Mesendoderm (in vitro differentiated cells): ENCODE measurements around the gene CCSAP. TPM values are rescaled to one million over a fixed set of nuclear protein-coding genes. Genes with fewer than 3 reads are reported as not detected.

ENCODE experiments used
- DNase-seq: peaks from one replicate; pipeline ENCODE4 v3.0.0; 2013
- H2AK5ac ChIP-seq: 2 replicates; pipeline ENCODE4 v1.6.1; 2013; ENCODE audit warnings: low read length, inconsistent platforms
- H2BK120ac ChIP-seq: 2 replicates; pipeline ENCODE4 v1.6.1; 2013; ENCODE audit warnings: low read depth, mild to moderate bottlenecking, low read length, moderate library complexity, mixed read lengths
- H2BK15ac ChIP-seq: replicated peaks from 2 replicates; pipeline ENCODE4 v1.6.1; 2013; ENCODE audit warnings: low read depth, mild to moderate bottlenecking, moderate library complexity
- H2BK5ac ChIP-seq: 2 replicates; pipeline ENCODE4 v1.6.1; 2013; ENCODE audit warnings: low read length, inconsistent platforms
- H3K18ac ChIP-seq: 2 replicates; pipeline ENCODE4 v1.6.1; 2013; ENCODE audit warnings: mild to moderate bottlenecking, low read length, mixed read lengths
- H3K23ac ChIP-seq: one replicate; pipeline ENCODE4 v1.6.1; 2013; ENCODE audit warnings: low read length
- H3K27ac ChIP-seq: 2 replicates; pipeline ENCODE4 v1.5.1; 2013; ENCODE audit warnings: low read depth, mild to moderate bottlenecking, inconsistent platforms, low read length, moderate library complexity
- H3K27me3 ChIP-seq: 2 replicates; pipeline ENCODE4 v1.6.1; 2013; ENCODE audit warnings: low read length, control low read depth, mild to moderate bottlenecking, inconsistent platforms; ENCODE audit not compliant: insufficient read depth, poor library complexity
- H3K36me3 ChIP-seq: 2 replicates; pipeline ENCODE4 v1.6.1; 2013; ENCODE audit warnings: low read length, inconsistent platforms; ENCODE audit not compliant: control insufficient read depth, insufficient read depth
- H3K4ac ChIP-seq: one replicate; pipeline ENCODE4 v1.6.1; 2013; ENCODE audit warnings: low read depth, mild to moderate bottlenecking, low read length, moderate library complexity
- H3K4me1 ChIP-seq: 2 replicates; pipeline ENCODE4 v1.6.1; 2013; ENCODE audit warnings: low read depth, low read length, inconsistent platforms; ENCODE audit not compliant: control insufficient read depth
- H3K4me2 ChIP-seq: 2 replicates; pipeline ENCODE4 v1.6.1; 2013; ENCODE audit warnings: low read length
- H3K4me3 ChIP-seq: 2 replicates; pipeline ENCODE4 v1.5.1; 2013; ENCODE audit warnings: mild to moderate bottlenecking, low read length
- H3K56ac ChIP-seq: one replicate; pipeline ENCODE4 v1.6.1; 2013; ENCODE audit warnings: low read length
- H3K79me1 ChIP-seq: 2 replicates; pipeline ENCODE4 v1.6.1; 2013; ENCODE audit warnings: low read length, inconsistent platforms
- H3K79me2 ChIP-seq: 2 replicates; pipeline ENCODE4 v1.6.1; 2013; ENCODE audit warnings: mild to moderate bottlenecking, low read length; ENCODE audit not compliant: control insufficient read depth, insufficient read depth
- H3K9ac ChIP-seq: 2 replicates; pipeline ENCODE4 v1.6.1; 2013; ENCODE audit warnings: low read length, inconsistent platforms
- H4K5ac ChIP-seq: one replicate; pipeline ENCODE4 v1.6.1; 2013; ENCODE audit warnings: low read length
- H4K8ac ChIP-seq: one replicate; pipeline ENCODE4 v1.6.1; 2013; ENCODE audit warnings: low read depth, mild to moderate bottlenecking, control low read depth, low read length, moderate library complexity
- WGBS: extraction: QIAGEN DNeasy Blood & Tissue Kit; methylation state at CpG from one replicate; pipeline ENCODE4 v1.1.7; 2013; ENCODE audit warnings: low lambda C conversion rate, missing lambda C conversion rate; ENCODE audit not compliant: insufficient coverage; ENCODE audit errors: extremely low coverage; 5-methylcytosine and 5-hydroxymethylcytosine counted together
- polyA plus RNA-seq, 2 experiments: library from polyadenylated mRNA; stranded (reverse); fragments of 200-250 nt; gene quantifications; one replicate each; pipeline ENCODE4 v1.2.3, GENCODE V29; 2013

CCSAP gene, protein sequence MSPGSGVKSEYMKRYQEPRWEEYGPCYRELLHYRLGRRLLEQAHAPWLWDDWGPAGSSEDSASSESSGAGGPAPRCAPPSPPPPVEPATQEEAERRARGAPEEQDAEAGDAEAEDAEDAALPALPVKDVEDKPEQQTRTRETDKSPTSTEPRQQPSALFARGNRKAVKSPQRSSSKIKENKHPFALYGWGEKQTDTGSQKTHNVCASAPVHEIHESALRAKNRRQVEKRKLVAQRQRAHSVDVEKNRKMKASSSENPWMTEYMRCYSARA
- polyA plus RNA-seq (2013, experiment 1 of 2), result 5.1 TPM
- 5.3 TPM for polyA plus RNA-seq (2013, experiment 2 of 2)

DNA sequence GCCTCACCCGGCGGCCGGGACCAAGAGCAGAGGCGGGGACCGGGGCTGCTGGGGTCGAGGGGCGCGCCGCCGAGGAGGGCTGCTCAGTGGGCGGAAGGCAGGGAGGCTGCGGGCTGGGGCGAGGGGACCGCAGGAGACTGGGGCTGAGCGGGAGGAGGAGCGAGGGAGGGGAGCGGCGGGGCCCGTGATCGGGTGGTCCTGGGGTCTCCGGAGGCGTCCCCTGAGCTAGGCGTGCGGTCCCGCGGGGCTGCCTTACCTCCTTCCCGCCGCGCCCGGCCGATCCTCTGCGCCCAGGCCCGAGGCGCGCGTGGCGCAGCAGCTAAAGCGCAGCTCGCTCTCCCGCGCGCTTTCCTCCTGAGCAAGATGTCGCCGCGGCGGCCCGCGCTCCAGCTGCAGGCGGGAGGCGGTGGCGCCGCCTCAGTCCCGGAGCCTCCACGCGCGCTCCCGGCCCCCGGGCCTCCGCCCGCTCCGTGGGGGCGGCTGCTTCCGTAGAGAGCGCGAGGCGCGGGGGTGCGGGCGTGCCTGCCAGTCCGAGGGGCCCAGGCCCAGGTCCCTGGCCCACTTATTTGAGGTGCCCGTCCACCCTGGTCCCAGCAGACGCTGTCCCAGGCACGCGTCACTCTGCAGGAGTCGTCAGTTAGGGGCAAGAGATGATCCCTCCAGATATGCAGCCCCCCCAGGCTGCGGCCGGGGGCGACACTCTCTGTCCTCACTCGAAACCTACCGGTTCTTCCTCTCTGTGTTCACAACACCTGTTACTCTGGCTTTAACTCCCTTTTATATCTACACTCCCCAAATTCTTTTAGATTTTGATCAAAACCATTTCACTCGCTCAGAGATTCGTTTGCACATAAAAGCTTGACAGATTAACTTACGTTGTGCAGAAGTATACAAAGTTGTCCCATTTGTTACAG is at the start of gene CCSAP:
TSS of gene CCSAP (minus strand) at position 392 of the 914 bp plus-strand sequence. CDS start 582 bp downstream, outside the sequence.
- H3K4me1 ChIP-seq, result no peaks in the 10 kb centered on the region
- H3K9ac ChIP-seq, result peak within 1 kb of the TSS; percentile 81
- no peaks in the 10 kb centered on the region for H3K36me3 ChIP-seq
- H4K5ac ChIP-seq, result no peak within 1 kb of the TSS
- peak within 1 kb of the TSS; percentile 82 for H3K18ac ChIP-seq
- no peak within 1 kb of the TSS for H2BK5ac ChIP-seq
- H3K27ac ChIP-seq, result peak within 1 kb of the TSS; percentile 54
- peak within 1 kb of the TSS; percentile 20 for H3K4ac ChIP-seq
- H4K8ac ChIP-seq, result no peak within 1 kb of the TSS
- peaks cover 2% of the 10 kb centered on the region for H3K79me1 ChIP-seq
- no peaks in the 10 kb centered on the region for H3K27me3 ChIP-seq
- H2BK120ac ChIP-seq, result no peak within 1 kb of the TSS
- peak; percentile 50 for DNase-seq
- H2BK15ac ChIP-seq, result no peak within 1 kb of the TSS
- H3K79me2 ChIP-seq, result no peaks in the 10 kb centered on the region
- no CpG with 5 or more reads among the region's 83 CpGs for WGBS
- peak within 1 kb of the TSS; percentile 72 for H3K4me3 ChIP-seq
- H3K56ac ChIP-seq, result peak within 1 kb of the TSS; percentile 96
- H3K23ac ChIP-seq, result peak within 1 kb of the TSS; percentile 66
- peak within 1 kb of the TSS; percentile 78 for H3K4me2 ChIP-seq
- H2AK5ac ChIP-seq, result no peak within 1 kb of the TSS

DNA sequence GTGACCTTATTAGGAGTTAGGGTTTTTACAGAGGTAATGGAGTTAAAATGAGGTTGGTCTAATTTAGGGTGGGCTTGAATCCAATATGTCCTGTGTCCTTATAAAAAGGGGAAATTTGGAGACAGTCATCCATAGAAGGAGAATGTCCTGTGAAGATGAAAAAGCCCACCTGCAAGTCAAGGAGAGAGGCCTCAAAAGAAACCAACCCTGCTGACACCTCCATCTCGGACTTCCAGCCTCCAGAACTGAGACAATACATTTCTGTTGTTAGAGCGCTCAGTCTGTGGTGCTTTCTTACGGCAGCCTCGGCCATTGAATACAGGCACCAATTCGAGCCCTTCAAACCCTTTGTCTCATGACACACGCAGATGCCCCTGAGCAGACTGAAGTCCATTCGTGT is 47.3 kb upstream of the CCSAP start:
- Histone ChIP-seq H3K79me1 (no peaks in the 10 kb centered on the region), H3K79me2 (no peaks in the 10 kb centered on the region), H2BK5ac (no peak overlapping the region), H3K18ac (no peak overlapping the region), H3K4me2 (no peak overlapping the region), H3K4ac (no peak overlapping the region), H3K9ac (no peak overlapping the region), H3K4me3 (no peak overlapping the region), H4K5ac (no peak overlapping the region), H3K27me3 (no peaks in the 10 kb centered on the region), H3K23ac (no peak overlapping the region), H2BK120ac (no peak overlapping the region), H2AK5ac (no peak overlapping the region), H2BK15ac (no peak overlapping the region), H3K36me3 (no peaks in the 10 kb centered on the region), H4K8ac (no peak overlapping the region), H3K56ac (no peak overlapping the region), H3K27ac (no peak overlapping the region), H3K4me1 (no peaks in the 10 kb centered on the region)
- DNase-seq, result no peak
- WGBS, result no CpG with 5 or more reads among the region's 7 CpGs

DNA sequence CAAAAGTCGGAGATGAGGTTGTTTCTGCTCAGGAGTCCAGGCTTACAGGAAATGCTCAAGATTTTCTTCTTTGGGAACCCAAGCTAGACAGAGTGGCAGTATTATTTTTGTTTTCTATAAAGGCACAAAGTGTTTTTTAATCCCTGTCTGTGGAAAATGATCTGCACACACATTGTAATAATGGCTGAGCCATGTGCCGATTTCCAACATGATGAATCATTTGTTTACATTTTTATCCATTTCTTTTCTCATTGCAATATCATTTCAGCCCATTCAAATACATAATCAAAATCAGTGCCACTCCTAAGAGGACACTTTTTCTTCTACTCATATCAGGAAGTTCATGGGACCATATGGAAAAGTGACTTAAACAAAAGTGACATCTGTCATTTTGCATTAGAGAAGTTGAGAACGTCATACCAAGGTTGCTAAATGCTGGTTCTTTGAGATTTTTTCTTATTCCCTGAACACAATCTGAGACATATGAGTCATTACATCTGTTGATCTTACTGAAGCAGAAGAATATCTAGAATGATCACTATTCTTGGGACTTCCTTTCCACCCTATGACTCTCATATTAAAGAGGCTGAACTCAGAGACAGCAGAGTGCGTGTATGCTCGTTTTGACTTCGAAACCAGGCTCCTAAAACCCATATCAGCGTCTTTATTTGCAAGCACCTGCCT is 46.2 kb upstream of the CCSAP start:
- Histone ChIP-seq H3K27ac (no peak overlapping the region), H3K79me2 (no peaks in the 10 kb centered on the region), H4K8ac (no peak overlapping the region), H3K23ac (no peak overlapping the region), H3K9ac (no peak overlapping the region), H2BK120ac (no peak overlapping the region), H3K4me1 (no peaks in the 10 kb centered on the region), H3K79me1 (no peaks in the 10 kb centered on the region), H3K18ac (no peak overlapping the region), H3K4ac (no peak overlapping the region), H2BK15ac (no peak overlapping the region), H3K4me3 (no peak overlapping the region), H2AK5ac (no peak overlapping the region), H4K5ac (no peak overlapping the region), H3K36me3 (no peaks in the 10 kb centered on the region), H2BK5ac (no peak overlapping the region), H3K4me2 (no peak overlapping the region), H3K27me3 (no peaks in the 10 kb centered on the region), H3K56ac (no peak overlapping the region)
- WGBS, result no CpG with 5 or more reads among the region's 7 CpGs
- no peak for DNase-seq

DNA sequence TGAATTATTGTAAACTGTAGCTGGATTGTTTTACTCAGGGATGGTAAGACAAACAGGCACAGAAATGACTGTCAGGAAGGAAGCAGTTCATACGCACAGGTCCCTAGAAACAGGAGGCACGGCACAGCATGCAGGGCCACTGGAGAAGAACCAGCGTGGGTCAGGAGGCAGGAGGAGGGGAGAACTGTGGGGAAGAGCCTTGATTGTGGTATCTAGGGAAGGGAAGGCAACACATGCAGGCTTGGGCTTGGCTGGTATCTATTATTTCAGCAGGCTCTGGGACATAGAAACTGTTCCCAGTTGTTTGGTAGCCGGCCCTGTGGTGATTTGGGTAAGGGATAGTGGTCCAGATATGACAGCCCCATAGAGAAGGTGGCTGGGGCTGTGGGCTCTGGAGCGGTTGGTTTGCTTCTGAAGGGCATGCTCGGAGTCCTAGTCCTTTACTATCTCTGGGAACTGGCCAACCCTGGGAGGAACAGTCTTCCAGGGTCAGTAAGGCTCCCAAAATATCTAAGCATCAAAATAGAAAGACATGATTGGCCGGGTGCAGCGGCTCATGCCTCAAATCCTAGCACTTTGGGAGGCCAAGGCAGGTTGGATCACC is 43.1 kb upstream of the CCSAP start:
- no peak overlapping the region for H2BK5ac ChIP-seq
- H2BK120ac ChIP-seq, result no peak overlapping the region
- no peak overlapping the region for H3K4ac ChIP-seq
- no peak overlapping the region for H4K5ac ChIP-seq
- H3K4me3 ChIP-seq, result no peak overlapping the region
- peaks cover 2% of the 10 kb centered on the region for H3K4me1 ChIP-seq
- DNase-seq, result no peak
- no peaks in the 10 kb centered on the region for H3K79me1 ChIP-seq
- H3K23ac ChIP-seq, result no peak overlapping the region
- H3K18ac ChIP-seq, result no peak overlapping the region
- no peak overlapping the region for H3K27ac ChIP-seq
- H3K36me3 ChIP-seq, result no peaks in the 10 kb centered on the region
- H4K8ac ChIP-seq, result no peak overlapping the region
- H3K56ac ChIP-seq, result no peak overlapping the region
- H3K4me2 ChIP-seq, result no peak overlapping the region
- no peaks in the 10 kb centered on the region for H3K79me2 ChIP-seq
- H3K9ac ChIP-seq, result no peak overlapping the region
- no peak overlapping the region for H2BK15ac ChIP-seq
- no peak overlapping the region for H2AK5ac ChIP-seq
- no peaks in the 10 kb centered on the region for H3K27me3 ChIP-seq
- WGBS, result no CpG with 5 or more reads among the region's 8 CpGs

DNA sequence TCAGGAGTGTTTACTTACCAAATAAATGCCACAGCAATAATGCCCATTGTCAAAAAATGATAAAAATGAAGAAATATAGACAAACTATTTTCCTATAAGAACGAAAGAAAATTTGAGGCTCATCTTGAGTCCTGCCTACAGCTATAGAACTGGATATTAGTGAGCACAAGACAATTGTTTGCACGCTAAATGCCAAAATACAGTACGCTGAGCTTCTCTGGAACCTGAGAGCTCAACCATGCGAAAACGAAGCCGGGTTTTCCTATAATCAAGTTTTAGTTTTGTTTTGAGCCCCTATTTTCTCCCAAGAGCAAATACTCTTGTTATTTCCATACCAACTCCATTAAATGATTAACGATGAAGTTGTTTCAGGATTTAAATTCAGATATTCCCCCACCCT is 42.0 kb upstream of the CCSAP start:
- Histone ChIP-seq H2BK120ac (no peak overlapping the region), H2BK15ac (no peak overlapping the region), H3K79me1 (no peaks in the 10 kb centered on the region), H3K23ac (no peak overlapping the region), H3K79me2 (no peaks in the 10 kb centered on the region), H4K8ac (no peak overlapping the region), H3K4me2 (no peak overlapping the region), H3K18ac (no peak overlapping the region), H2BK5ac (no peak overlapping the region), H3K9ac (no peak overlapping the region), H3K56ac (no peak overlapping the region), H3K4ac (no peak overlapping the region), H4K5ac (no peak overlapping the region), H3K27ac (no peak overlapping the region), H3K4me1 (peaks cover 9% of the 10 kb centered on the region), H3K4me3 (no peak overlapping the region), H3K27me3 (no peaks in the 10 kb centered on the region), H3K36me3 (no peaks in the 10 kb centered on the region), H2AK5ac (no peak overlapping the region)
- WGBS, result no CpG with 5 or more reads among the region's 7 CpGs
- DNase-seq, result no peak
